Measurements from ENCODE around the gene HNRNPA3. TPM values are rescaled to one million over a fixed set of nuclear protein-coding genes. Genes with fewer than 3 reads are reported as not detected.
"Not testable (repeated sequence)": the region's sequence is repeated elsewhere in the genome, so short reads cannot be mapped to it uniquely, and the experiment has no call there.

The HNRNPA3 gene
- polyA plus RNA-seq, 1 donor = 304 TPM

DNA sequence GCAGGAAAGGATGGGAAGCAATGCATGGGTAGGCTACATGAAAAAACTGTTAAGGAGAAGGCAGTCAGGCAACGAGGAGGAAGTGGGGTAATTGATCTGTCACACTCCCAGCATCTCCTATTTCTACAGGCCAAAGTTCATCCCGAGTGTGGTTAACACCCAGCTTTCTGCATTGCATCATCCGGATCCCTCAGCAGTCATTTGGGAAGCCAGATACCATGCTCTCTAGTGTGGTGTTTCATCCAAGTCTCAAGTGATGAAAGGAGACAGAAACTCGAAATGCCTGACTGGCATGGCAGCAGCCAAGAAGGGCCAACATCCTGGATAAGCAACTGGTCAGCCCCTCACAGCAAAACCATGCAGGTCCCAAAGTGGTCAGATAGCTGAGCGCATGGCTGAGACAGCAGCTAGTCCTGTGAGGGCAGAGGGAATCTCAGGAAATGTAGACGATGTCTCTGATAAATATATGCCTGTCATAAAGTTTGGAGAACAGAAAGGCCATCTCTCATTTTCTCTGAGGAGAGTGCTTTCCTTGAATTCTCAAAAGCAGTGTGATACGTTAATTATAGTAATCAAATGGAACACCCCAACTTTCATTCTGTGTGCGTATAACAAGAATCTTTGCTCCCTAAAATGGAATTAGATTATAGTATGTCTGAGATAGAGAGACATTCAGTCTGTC, 24.8 kb upstream of the HNRNPA3 start:
- H3K27ac ChIP-seq (ENCODE audit: low read length) = peak overlapping the region; percentile 82

DNA sequence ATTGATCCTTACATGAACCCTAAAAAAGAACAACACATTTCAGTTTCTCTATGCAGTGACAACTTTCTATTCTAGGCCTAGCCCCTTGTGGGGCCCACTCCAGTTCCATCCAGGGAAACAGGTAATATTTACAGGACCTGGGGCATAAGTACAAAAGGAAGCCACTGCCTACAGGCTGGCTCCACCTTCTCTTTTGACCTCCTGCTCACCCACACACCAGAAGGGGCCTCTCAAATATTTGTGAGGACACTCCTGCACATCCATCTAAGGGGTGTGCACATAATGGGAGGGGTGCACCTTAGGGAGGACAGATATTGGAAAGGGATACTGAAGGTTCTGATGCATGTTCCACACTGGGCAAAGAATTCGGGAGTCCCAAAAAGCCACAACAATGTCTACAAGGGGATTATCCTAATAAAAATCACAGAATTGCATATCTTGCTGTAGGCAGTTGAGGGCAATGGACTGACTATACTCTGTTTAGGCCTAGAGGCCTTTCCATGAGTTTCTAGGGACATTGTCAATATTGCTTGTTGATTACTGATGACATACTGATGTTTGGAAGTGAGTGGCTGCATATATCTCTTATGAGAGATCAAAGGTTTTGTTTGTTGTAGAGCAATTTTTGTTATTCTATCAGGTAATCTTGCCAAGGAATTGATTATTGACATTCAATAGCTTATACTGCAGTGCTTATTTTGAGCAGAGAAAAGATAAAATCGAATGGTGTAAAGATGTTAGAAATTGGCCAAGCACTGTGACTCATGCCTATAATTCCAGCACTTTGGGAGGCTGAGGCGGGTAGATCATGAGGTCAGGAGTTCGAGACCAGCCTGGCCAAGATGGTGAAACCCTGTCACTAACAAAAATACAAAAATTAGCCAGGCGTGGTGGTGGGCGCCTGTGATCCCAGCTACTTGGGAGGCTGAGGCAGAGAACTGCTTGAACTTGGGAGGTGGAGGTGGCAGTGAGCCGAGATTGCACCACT, 23.8 kb upstream of the HNRNPA3 start:
- no peaks in the 10 kb centered on the region for H3K9me3 ChIP-seq (ENCODE audit: control insufficient read depth, low read depth, low read length)
- no peak overlapping the region for H3K4me3 ChIP-seq (ENCODE audit: low read length)
- H3K4me1 ChIP-seq (ENCODE audit: control insufficient read depth, insufficient read depth, low read length) = peaks cover 20% of the 10 kb centered on the region
- H3K36me3 ChIP-seq (ENCODE audit: control insufficient read depth, insufficient read depth, low read length) = no peaks in the 10 kb centered on the region
- peak; percentile 73 to 87 for DNase-seq
- H3K27ac ChIP-seq (ENCODE audit: low read length) = peak overlapping the region; percentile 82
- no peaks in the 10 kb centered on the region for H3K27me3 ChIP-seq (ENCODE audit: control insufficient read depth, insufficient read depth, low read length)
- no CpG with 5 or more reads among the region's 7 CpGs for WGBS (ENCODE audit: insufficient coverage, low lambda C conversion rate)

More for the DNA sequence above, 24.8 kb upstream of the HNRNPA3 start:
- DNase-seq = peak; percentile 74 to 87
- Histone ChIP-seq H3K4me3 (ENCODE audit: low read length) (no peak overlapping the region), H3K36me3 (ENCODE audit: control insufficient read depth, insufficient read depth, low read length) (no peaks in the 10 kb centered on the region), H3K4me1 (ENCODE audit: control insufficient read depth, insufficient read depth, low read length) (peaks cover 26% of the 10 kb centered on the region), H3K27me3 (ENCODE audit: control insufficient read depth, insufficient read depth, low read length) (no peaks in the 10 kb centered on the region), H3K9me3 (ENCODE audit: control insufficient read depth, low read depth, low read length) (no peaks in the 10 kb centered on the region)
- 60% methylated on average over 2 of the region's 8 CpGs for WGBS (ENCODE audit: insufficient coverage, low lambda C conversion rate)

DNA sequence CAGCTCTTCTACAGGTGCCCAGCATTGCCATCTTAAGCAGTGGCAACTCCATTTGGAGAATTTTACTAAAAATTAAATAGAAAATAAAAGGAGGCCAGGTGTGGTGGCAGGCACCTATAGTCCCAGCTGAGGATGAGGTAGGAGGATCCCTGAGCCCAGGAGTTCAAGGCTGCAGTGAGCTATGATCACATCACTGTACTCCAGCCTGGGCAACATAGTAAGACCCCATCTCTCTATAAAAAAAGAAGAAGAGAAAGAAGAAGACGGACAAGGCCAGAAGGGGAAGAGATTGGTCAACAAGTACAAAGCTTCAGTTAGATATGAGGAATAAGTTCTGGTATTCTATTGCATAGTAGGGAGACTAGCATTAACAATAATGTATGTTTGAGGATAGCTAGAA, 21.7 kb upstream of the HNRNPA3 start:
- no peak overlapping the region for H3K4me3 ChIP-seq (ENCODE audit: low read length)
- DNase-seq = no peak
- no peak overlapping the region for H3K27ac ChIP-seq (ENCODE audit: low read length)
- peaks cover 16% of the 10 kb centered on the region for H3K4me1 ChIP-seq (ENCODE audit: control insufficient read depth, insufficient read depth, low read length)
- no peaks in the 10 kb centered on the region for H3K9me3 ChIP-seq (ENCODE audit: control insufficient read depth, low read depth, low read length)
- WGBS (ENCODE audit: insufficient coverage, low lambda C conversion rate) = no CpG with 5 or more reads among the region's 1 CpG
- no peaks in the 10 kb centered on the region for H3K27me3 ChIP-seq (ENCODE audit: control insufficient read depth, insufficient read depth, low read length)
- H3K36me3 ChIP-seq (ENCODE audit: control insufficient read depth, insufficient read depth, low read length) = no peaks in the 10 kb centered on the region

- no peaks in the 10 kb centered on the region for H3K36me3 ChIP-seq (ENCODE audit: control insufficient read depth, insufficient read depth, low read length)
- H3K4me3 ChIP-seq (ENCODE audit: low read length) = no peak overlapping the region
- no peaks in the 10 kb centered on the region for H3K9me3 ChIP-seq (ENCODE audit: control insufficient read depth, low read depth, low read length)
- no CpG with 5 or more reads among the region's 1 CpG for WGBS (ENCODE audit: insufficient coverage, low lambda C conversion rate)
- no peak overlapping the region for H3K27ac ChIP-seq (ENCODE audit: low read length)
- peaks cover 11% of the 10 kb centered on the region for H3K4me1 ChIP-seq (ENCODE audit: control insufficient read depth, insufficient read depth, low read length)
- no peaks in the 10 kb centered on the region for H3K27me3 ChIP-seq (ENCODE audit: control insufficient read depth, insufficient read depth, low read length)
- DNase-seq = no peak
These were observed 19.8 kb upstream of the HNRNPA3 start for GRCh38 chr2:177192788-177193187.

GRCh38 chr2:177193240-177193639, 19.4 kb upstream of the HNRNPA3 start:
- WGBS (ENCODE audit: insufficient coverage, low lambda C conversion rate) = 94% methylated on average over 2 of the region's 4 CpGs
- H3K27ac ChIP-seq (ENCODE audit: low read length) = no peak overlapping the region
- H3K4me1 ChIP-seq (ENCODE audit: control insufficient read depth, insufficient read depth, low read length) = peaks cover 7% of the 10 kb centered on the region
- H3K27me3 ChIP-seq (ENCODE audit: control insufficient read depth, insufficient read depth, low read length) = no peaks in the 10 kb centered on the region
- no peak for DNase-seq
- no peaks in the 10 kb centered on the region for H3K9me3 ChIP-seq (ENCODE audit: control insufficient read depth, low read depth, low read length)
- H3K4me3 ChIP-seq (ENCODE audit: low read length) = no peak overlapping the region
- no peaks in the 10 kb centered on the region for H3K36me3 ChIP-seq (ENCODE audit: control insufficient read depth, insufficient read depth, low read length)

- Histone ChIP-seq H3K9me3 (ENCODE audit: control insufficient read depth, low read depth, low read length) (no peaks in the 10 kb centered on the region), H3K27me3 (ENCODE audit: control insufficient read depth, insufficient read depth, low read length) (no peaks in the 10 kb centered on the region), H3K4me1 (ENCODE audit: control insufficient read depth, insufficient read depth, low read length) (no peaks in the 10 kb centered on the region), H3K36me3 (ENCODE audit: control insufficient read depth, insufficient read depth, low read length) (no peaks in the 10 kb centered on the region), H3K27ac (ENCODE audit: low read length) (no peak overlapping the region), H3K4me3 (ENCODE audit: low read length) (no peak overlapping the region)
- no CpG with 5 or more reads among the region's 1 CpG for WGBS (ENCODE audit: insufficient coverage, low lambda C conversion rate)
- no peak for DNase-seq
These were observed 17.4 kb upstream of the HNRNPA3 start for GRCh38 chr2:177195194-177195593.

- H3K27me3 ChIP-seq (ENCODE audit: control insufficient read depth, insufficient read depth, low read length); DNase-seq; H3K4me3 ChIP-seq (ENCODE audit: low read length); H3K36me3 ChIP-seq (ENCODE audit: control insufficient read depth, insufficient read depth, low read length); H3K27ac ChIP-seq (ENCODE audit: low read length); H3K4me1 ChIP-seq (ENCODE audit: control insufficient read depth, insufficient read depth, low read length); H3K9me3 ChIP-seq (ENCODE audit: control insufficient read depth, low read depth, low read length): not testable (repeated sequence)
- no CpG with 5 or more reads among the region's 7 CpGs for WGBS (ENCODE audit: insufficient coverage, low lambda C conversion rate)
These were observed 12.2 kb upstream of the HNRNPA3 start for GRCh38 chr2:177200419-177200818.

GRCh38 chr2:177201919-177202346, 10.7 kb upstream of the HNRNPA3 start:
- DNase-seq = peak in 1 of 2 donors; percentile 14
- H3K27ac ChIP-seq (ENCODE audit: low read length) = no peak overlapping the region
- no peaks in the 10 kb centered on the region for H3K9me3 ChIP-seq (ENCODE audit: control insufficient read depth, low read depth, low read length)
- no peaks in the 10 kb centered on the region for H3K36me3 ChIP-seq (ENCODE audit: control insufficient read depth, insufficient read depth, low read length)
- no peak overlapping the region for H3K4me3 ChIP-seq (ENCODE audit: low read length)
- no peaks in the 10 kb centered on the region for H3K27me3 ChIP-seq (ENCODE audit: control insufficient read depth, insufficient read depth, low read length)
- WGBS (ENCODE audit: insufficient coverage, low lambda C conversion rate) = no CpG with 5 or more reads among the region's 3 CpGs
- H3K4me1 ChIP-seq (ENCODE audit: control insufficient read depth, insufficient read depth, low read length) = no peaks in the 10 kb centered on the region

DNA sequence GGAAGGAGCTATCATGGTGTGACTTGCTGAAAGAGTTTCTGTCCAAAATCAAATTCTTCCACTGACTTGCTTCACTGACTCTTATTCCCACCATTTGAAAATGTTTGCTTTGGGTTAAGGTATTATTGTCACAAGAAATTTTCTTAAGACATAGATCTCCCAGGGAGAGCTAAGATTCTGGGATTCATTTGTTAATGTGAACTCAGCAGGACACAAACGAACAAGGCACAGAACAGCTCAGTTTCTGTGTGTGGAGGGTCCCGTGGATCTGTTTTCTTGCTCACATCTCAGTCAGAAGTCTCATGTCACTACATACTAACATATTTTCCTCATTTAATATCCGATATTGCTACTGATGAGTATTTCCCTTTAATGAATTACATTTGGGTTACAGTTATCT, 8.2 kb upstream of the HNRNPA3 start:
- Histone ChIP-seq H3K27me3 (ENCODE audit: control insufficient read depth, insufficient read depth, low read length) (no peaks in the 10 kb centered on the region), H3K4me1 (ENCODE audit: control insufficient read depth, insufficient read depth, low read length) (no peaks in the 10 kb centered on the region), H3K4me3 (ENCODE audit: low read length) (no peak overlapping the region), H3K36me3 (ENCODE audit: control insufficient read depth, insufficient read depth, low read length) (no peaks in the 10 kb centered on the region), H3K9me3 (ENCODE audit: control insufficient read depth, low read depth, low read length) (no peaks in the 10 kb centered on the region), H3K27ac (ENCODE audit: low read length) (no peak overlapping the region)
- no peak for DNase-seq
- no CpG with 5 or more reads among the region's 3 CpGs for WGBS (ENCODE audit: insufficient coverage, low lambda C conversion rate)

DNA sequence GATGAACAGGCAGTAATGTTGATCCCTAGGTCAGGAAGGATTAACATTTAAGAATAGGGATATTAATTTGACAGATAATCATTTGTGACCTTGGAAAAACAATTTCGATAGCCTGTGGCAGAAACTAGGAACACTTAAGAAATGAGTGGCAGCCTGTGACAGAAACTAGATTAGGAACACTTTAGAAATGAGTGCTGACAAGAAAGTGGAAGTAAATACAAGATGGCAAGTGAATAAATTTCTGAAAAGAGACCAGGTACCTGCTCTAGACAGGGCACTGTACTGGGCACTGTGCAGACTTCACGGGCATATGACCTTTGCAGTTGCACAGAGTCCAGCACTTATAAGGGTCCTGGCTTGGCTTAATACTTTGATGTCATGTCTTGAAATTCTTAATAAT, 5.5 kb upstream of the HNRNPA3 start:
- 71% methylated on average over 1 of the region's 2 CpGs for WGBS (ENCODE audit: insufficient coverage, low lambda C conversion rate)
- peaks cover 5% of the 10 kb centered on the region for H3K4me1 ChIP-seq (ENCODE audit: control insufficient read depth, insufficient read depth, low read length)
- no peaks in the 10 kb centered on the region for H3K36me3 ChIP-seq (ENCODE audit: control insufficient read depth, insufficient read depth, low read length)
- H3K27me3 ChIP-seq (ENCODE audit: control insufficient read depth, insufficient read depth, low read length) = no peaks in the 10 kb centered on the region
- no peaks in the 10 kb centered on the region for H3K9me3 ChIP-seq (ENCODE audit: control insufficient read depth, low read depth, low read length)
- DNase-seq = no peak
- H3K27ac ChIP-seq (ENCODE audit: low read length) = no peak overlapping the region
- no peak overlapping the region for H3K4me3 ChIP-seq (ENCODE audit: low read length)
